ENCODE measurements around the gene CELF5.

The CELF5 gene

GRCh38 chr19:3316659-3317207 is 92.3 kb downstream of the CELF5 start:
- no peak for DNase-seq (ENCODE audit: low read depth)
- no peak overlapping the region for H3K4me3 ChIP-seq (ENCODE audit: low read length)
- TF ChIP-seq CTCF (IDR thresholded peaks at IDR 0.05; ENCODE audit: insufficient read depth, low read depth, low read length, missing control alignments), result no peak

DNA sequence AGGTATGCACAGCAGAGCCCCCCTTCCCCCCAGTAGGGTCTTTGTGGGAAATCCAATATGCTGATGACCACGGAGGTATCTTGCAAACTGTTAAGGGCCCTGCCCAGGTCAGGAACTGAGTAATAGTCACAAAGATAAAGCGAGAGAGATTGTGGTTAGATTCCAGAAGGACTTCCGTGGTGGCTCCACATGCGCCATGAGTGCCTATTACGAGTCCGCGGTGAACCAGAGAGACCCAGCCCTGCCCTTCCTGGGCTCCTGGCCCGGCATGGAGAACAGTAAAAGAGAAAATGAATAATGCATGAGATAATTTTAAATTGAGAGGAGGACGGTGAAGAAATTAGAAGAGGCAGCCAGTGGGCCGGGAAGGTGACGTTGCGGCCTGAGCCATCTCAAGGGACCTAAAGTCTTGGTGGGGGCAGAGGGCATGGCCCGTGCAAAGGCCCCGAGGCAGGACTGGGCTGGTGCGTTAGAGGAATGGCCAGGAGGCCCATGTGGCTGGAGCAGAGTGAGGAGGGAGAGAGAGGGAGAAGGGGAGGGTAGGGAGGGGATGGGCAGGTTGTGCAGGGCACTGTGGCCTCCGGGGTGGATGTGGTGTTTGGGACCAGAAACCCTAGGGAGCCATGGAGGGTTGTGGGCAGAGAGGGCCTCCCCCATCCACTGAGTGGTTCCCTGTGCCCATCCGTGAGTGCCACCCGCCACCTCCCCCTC is 95.3 kb downstream of the CELF5 start:
- H3K4me3 ChIP-seq (ENCODE audit: low read length), result no peak overlapping the region
- no peak for TF ChIP-seq CTCF (IDR thresholded peaks at IDR 0.05; ENCODE audit: insufficient read depth, low read depth, low read length, missing control alignments)
- DNase-seq (ENCODE audit: low read depth), result no peak

- TF ChIP-seq CTCF (IDR thresholded peaks at IDR 0.05; ENCODE audit: insufficient read depth, low read depth, low read length, missing control alignments), result no peak
- no peak overlapping the region for H3K4me3 ChIP-seq (ENCODE audit: low read length)
- no peak for DNase-seq (ENCODE audit: low read depth)
Measured at GRCh38 chr19:3320354-3320670, 95.9 kb downstream of the CELF5 start.

DNA sequence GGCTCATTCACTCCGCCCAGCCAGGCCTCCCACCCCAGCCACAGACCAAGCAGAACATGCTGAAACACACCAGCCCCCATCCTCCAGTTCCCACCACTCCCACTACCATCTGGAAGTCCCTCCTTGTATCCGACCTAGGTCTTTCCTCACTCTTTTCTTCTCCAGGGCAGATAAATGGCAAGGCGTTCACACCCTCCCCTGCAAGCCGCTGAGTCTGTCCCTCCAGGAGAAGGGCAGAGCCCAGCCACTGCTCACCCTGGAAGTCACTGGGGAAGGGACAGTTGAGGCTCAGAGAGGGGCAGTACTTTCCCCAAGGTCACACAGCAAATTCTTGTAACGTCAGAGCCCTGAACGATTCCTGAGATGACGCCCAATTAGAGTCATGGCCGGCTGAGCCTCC is 96.4 kb downstream of the CELF5 start:
- no peak for TF ChIP-seq CTCF (IDR thresholded peaks at IDR 0.05; ENCODE audit: insufficient read depth, low read depth, low read length, missing control alignments)
- H3K4me3 ChIP-seq (ENCODE audit: low read length), result no peak overlapping the region
- no peak for DNase-seq (ENCODE audit: low read depth)

GRCh38 chr19:3321696-3322095 is 97.2 kb downstream of the CELF5 start:
- TF ChIP-seq CTCF (IDR thresholded peaks at IDR 0.05; ENCODE audit: insufficient read depth, low read depth, low read length, missing control alignments), result no peak
- no peak for DNase-seq (ENCODE audit: low read depth)
- no peak overlapping the region for H3K4me3 ChIP-seq (ENCODE audit: low read length)

GRCh38 chr19:3322199-3322978 is 97.9 kb downstream of the CELF5 start:
- no peak overlapping the region for H3K4me3 ChIP-seq (ENCODE audit: low read length)
- no peak for DNase-seq (ENCODE audit: low read depth)
- no peak for TF ChIP-seq CTCF (IDR thresholded peaks at IDR 0.05; ENCODE audit: insufficient read depth, low read depth, low read length, missing control alignments)
